ENCODE results near the gene KRTAP5-6.

Gene KRTAP5-6

DNA sequence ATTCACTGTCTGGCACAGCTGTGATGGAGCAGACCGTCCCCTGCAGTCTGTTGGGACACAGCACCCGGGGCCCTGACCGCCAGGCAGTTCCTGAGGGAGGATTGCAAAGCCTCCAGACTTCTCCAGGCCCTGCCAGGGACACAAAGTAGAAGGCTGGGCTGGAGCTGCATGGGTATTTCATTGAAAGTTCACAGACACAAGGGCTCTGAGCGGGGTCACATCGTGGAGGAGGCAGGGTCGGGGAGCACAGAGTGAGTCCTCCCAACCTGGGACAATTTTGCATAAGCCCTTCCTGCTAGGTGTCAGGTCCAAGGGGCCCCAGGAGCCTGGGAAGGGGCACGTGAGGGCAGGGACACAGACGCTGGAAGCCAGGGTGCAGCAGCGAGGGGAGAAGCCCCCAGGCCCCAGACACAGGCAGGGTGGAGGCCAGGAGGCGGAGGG, 37.7 kb downstream of the KRTAP5-6 start:
- DNase-seq = no peak

- no peak for DNase-seq
These were observed 38.3 kb downstream of the KRTAP5-6 start for GRCh38 chr11:1735271-1735670.

- DNase-seq = no peak
These were observed 39.5 kb downstream of the KRTAP5-6 start for GRCh38 chr11:1736447-1736992.

DNA sequence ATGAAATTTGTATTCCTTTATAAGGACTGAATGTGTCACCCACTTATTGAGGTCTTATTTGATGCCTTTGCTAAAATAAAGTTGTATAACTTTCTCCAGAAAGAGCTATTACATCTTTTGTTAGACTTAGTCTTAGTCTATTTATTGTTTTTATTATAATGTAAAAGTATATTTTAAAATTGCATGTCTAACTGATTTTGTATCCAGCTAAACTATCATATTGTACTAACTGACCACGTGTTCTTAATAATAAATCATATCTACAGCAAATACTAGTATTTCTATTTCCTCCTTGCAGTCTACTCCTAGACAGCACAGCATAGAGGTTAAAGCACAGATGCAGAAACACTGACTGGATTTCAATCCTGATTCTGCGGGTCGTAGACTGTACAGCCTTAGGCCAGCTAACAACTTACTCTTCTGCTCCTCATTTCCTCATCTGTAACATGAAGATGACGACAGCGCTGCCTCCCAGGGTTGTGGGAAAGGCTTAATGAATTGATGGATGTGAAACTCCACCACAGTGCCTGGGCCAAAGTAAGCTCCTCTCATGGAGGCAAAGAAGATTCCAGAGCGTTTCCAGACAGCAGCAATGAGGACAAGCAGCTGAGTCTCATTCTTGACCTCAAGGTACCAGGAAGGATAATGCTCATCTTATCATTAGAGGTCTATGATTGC, 40.2 kb downstream of the KRTAP5-6 start:
- DNase-seq = no peak

DNA sequence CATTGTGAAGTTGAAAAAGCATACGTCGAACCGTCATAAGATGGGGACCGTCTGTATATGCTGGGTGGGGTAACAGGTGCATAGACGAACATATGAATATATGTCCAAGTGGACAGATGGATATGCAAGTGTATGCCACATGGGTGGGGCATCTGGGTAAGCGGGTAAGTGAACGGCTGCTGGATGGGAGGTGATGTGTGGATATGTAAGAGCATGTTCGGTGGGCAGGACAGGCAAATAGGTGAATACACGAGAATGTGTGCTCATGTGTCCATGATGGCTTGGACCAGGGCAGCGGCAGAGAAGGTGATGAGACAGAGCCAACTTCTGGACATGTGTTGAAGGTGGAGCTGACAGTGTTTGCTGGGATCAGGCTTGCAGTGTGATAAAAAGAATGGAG, 41.4 kb downstream of the KRTAP5-6 start:
- DNase-seq = no peak

GRCh38 chr11:1739576-1739975, 42.6 kb downstream of the KRTAP5-6 start:
- DNase-seq = no peak

DNA sequence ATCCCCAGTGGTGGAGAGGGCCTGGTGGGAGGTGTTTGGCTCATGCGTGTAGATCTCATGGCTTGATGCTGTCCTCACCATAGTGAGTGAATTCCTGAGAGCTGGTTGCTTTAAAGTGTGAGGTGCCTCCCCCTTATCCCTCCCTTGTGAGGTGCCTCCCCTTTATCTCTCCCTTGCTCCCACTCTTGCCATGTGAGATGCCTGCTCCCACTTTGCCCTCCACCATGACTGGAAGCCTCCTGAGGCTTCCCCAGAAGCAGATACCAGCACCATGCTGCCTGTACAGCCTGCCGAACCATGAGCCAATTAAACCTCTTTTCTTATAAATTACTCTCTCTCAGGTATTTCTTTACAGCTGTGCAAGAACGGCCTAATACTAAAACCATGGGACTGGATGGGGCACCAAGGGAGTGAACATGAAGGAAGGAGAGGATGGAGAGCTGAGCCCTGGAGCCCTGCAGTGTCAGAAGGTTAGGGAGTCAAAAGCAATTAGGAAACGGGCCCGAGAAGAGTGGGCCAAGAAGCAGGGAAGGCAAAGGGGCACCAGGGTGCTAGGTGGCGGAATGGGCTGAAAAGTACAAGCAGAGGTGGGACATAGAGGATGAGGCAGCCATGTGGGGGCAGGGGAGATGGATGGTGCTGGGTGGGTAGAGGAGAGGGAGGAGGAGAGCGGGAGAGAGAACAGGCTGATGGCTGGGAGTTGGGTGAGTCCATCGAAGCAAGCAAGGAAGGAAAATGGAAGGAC, 44.0 kb downstream of the KRTAP5-6 start:
- DNase-seq = no peak

DNA sequence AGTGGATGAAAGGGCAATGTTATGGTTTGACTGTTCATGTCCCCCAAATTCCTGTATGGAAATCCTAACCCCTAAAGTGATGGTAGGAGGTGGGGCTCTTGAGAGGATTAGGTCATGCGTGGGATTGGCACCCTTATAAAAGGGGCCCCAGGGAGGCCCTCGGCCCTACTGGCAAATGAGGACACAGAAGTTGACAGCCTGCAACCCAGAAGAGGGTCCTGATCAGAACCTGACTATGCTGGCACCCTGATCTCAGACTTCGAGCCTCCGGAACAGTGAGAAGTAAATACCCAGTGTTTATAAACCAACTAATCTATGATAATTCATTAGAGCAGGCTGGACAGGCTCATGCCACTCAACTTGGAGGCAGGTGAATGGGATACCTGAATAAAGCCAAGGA, 44.7 kb downstream of the KRTAP5-6 start:
- no peak for DNase-seq

- DNase-seq = no peak
These were observed 45.4 kb downstream of the KRTAP5-6 start for GRCh38 chr11:1742371-1742770.

- DNase-seq = no peak
These were observed 46.0 kb downstream of the KRTAP5-6 start for GRCh38 chr11:1742869-1743584.

DNA sequence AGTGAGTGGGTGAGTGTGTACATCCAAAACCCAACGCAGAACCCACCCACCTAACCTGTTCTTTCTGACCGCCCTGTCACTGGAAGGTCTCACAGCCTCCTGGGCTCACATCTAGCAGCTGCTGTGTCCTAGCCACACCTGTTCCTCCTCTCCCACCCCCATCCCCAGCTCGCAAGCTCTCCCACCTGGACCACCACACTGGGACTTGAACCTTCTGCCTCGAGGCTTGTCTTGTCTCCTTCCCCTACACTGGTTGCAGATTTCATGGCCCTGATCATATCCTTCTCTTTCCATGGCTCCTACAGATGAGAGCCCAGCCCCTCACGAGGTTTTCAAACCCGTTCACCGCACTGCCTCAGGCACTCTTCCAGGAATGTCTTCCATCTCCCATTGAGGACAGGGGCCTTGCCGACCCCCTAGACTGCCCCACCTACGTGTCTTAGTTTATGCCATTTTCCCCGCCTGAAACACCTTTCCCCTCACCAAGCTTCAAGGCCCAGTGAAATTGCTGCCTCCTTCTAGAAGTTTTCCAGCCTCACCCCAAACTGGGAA, 46.7 kb downstream of the KRTAP5-6 start:
- no peak for DNase-seq

DNA sequence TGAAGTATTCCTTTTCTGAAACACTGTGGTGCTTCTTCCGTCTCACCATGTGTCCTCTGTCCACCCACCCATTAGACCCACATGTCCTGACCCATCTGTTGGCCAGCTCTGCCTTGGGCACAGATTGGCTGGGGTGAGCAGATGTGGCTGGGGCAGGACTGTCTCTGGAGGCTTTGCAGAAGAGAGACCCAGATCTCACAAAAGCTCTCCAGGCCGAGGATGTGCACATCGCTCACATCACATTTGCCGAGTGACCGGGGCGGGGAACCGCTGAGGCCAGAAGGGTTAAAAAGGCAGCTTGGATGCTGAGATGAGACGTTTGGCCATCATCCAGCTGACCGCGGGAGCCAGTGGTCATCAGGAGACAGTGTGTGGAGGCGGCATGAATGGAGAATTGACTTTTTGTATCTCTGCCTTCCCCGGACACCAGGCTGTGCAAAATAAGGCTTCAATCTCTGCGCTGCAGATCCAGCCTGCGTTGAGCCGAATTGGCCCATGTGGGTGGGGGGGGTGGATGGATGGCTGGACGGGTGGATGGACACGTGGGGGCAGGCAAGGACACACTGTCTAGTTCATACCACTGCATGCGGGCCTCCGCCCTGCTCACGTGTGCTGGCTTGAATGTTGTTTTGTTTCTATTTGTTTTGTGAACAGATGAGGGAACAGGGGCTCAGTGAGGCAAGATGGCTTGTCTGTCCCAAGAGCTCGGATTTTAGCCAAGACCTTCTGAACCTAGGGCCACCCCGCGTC, 47.3 kb downstream of the KRTAP5-6 start:
- no peak for DNase-seq

- no peak for DNase-seq
These were observed 48.1 kb downstream of the KRTAP5-6 start for GRCh38 chr11:1744891-1745700.

GRCh38 chr11:1745701-1746320, 48.8 kb downstream of the KRTAP5-6 start:
- DNase-seq = no peak

GRCh38 chr11:1746511-1746931, 49.5 kb downstream of the KRTAP5-6 start:
- no peak for DNase-seq

DNA sequence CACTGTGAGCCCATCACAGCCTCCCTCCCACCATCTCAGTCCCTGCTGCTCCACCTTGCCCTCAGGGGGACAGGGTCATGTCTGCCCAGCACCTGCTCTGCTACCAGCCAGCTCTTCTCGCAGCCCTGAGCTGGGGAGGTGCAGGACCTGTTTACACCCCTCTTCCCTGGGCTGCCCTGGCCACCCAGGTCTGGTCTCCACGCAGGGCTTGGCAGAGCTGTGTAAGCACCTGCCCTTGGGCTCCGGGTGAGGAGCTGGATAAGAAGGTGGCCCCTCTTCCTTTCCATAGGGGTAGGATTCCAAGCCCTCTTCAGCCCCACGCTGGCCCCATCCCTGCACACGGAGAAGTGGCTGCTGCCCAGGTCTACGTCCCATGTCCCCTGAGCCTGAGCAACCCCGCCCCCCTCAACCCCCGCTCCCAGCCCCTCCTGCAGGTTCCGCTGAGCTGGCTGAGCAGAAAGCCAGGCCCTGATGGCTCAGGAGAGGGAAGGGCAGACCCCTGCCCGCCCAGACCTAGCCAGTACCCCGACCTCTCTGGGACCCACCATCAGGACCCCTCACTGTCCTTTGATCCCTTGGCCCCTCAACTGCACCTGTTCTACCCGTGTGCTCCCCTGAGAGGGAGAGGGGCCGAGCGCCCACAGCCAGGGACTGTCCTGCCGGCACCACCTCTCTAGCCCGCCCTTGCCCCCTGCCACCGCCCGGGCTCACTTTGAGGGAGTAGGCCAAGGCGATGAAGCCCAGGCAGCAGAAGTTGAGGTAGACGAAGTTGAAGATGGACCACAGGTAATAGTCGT, 50.2 kb downstream of the KRTAP5-6 start:
- DNase-seq = no peak
